Transverse colon (tissue), 4 donors: ENCODE results near the gene COQ8B. TPM values are rescaled to one million over a fixed set of nuclear protein-coding genes. Genes with fewer than 3 reads are reported as not detected.
A peak's percentile ranks its signal among the peaks of the same experiment; 100 is the strongest.

Experiments used
- DNase-seq: peaks from one replicate; pipeline ENCODE4 v3.0.0-alpha.2; 2019
- H3K27ac ChIP-seq, 4 donors: fragments of 200-600 bp; sonication (generic); 2 replicates each; pipeline ENCODE4 v1.5.1; 2016 to 2018; ENCODE audit warnings: inconsistent platforms in 4 of 4
- H3K27me3 ChIP-seq: fragments of 200-600 bp; sonication (generic); 2 replicates; pipeline ENCODE4 v1.5.1; 2017; ENCODE audit warnings: inconsistent platforms
- H3K36me3 ChIP-seq, 4 donors: fragments of 200-600 bp; sonication (generic); 2 replicates each; pipeline ENCODE4 v1.5.1; 2017 to 2019; ENCODE audit warnings: inconsistent platforms in 4 of 4
- H3K4me1 ChIP-seq, 4 donors: fragments of 200-600 bp; sonication (generic); 2 replicates each; pipeline ENCODE4 v1.5.1; 2017 to 2020; ENCODE audit warnings: inconsistent platforms in 4 of 4
- H3K4me3 ChIP-seq, 4 donors: fragments of 200-600 bp; sonication (generic); 1 replicate in 1 of 4; 2 replicates in 3 of 4; pipeline versions ENCODE4 v1.5.1 to v1.6.1; 2017 to 2019; ENCODE audit warnings: inconsistent platforms in 4 of 4
- H3K9me3 ChIP-seq, 2 donors: fragments of 200-600 bp; sonication (generic); 2 replicates each; pipeline ENCODE4 v1.5.1; 2017 to 2019; ENCODE audit warnings: inconsistent platforms in 2 of 2
- EP300 ChIP-seq: sonication (generic); formaldehyde crosslinking; IDR thresholded peaks from one replicate; pipeline ENCODE4 v1.6.1; 2017; ENCODE audit warnings: antibody characterized with exemption, low read depth
- POLR2A ChIP-seq: fragments of 450-650 bp; IDR thresholded peaks from one replicate; pipeline ENCODE4 v1.6.1; 2016; ENCODE audit warnings: antibody characterized with exemption, mild to moderate bottlenecking, moderate library complexity
- POLR2AphosphoS5 ChIP-seq, 3 donors: sonication (generic); formaldehyde crosslinking; IDR thresholded peaks; one replicate each; pipeline ENCODE4 v1.6.1; 2016; ENCODE audit warnings: antibody characterized with exemption in 3 of 3
- WGBS, 2 donors: methylation state at CpG; one replicate each; pipeline ENCODE4 v1.1.5; 2018; ENCODE audit warnings: low coverage in 1 of 2; 5-methylcytosine and 5-hydroxymethylcytosine counted together
- in situ Hi-C, 4 donors: fragments of 200-750 bp; cut with MboI; loops; one replicate each; pipeline versions ENCODE4 v1.15.0 to v1.15.1; 2017; ENCODE audit warnings: low sequenced_read_pairs in 3 of 4, low pct_ligation_motif_present in 1 of 4, low pct_unique_long_range_greater_than_20kb in 1 of 4
- intact Hi-C: fragments of 100-400 bp; cut with DNase I; formaldehyde crosslinking; loops from one replicate; pipeline ENCODE4 v1.15.1; 2023; ENCODE audit warnings: low total_unique reads
- total RNA-seq, 4 donors: library from RNA; depleted of rRNA; stranded (reverse); fragments of >200 nt; gene quantifications; one replicate each; pipeline ENCODE4 v1.1.0, GENCODE V29; 2016
- TF ChIP-seq, protein P1 (sequence below), 5 experiments: fragments of 200-600 bp in 3 of 5; fragments of 450-650 bp in 2 of 5; sonication (generic) in 3 of 5; IDR thresholded peaks; 1 replicate in 2 of 5; 2 replicates in 3 of 5; pipeline ENCODE4 v1.5.1; 2016 to 2017; ENCODE audit warnings: antibody characterized with exemption in 5 of 5, inconsistent platforms in 3 of 5, mild to moderate bottlenecking in 2 of 5, moderate library complexity in 1 of 5

The COQ8B gene
- total RNA-seq, 4 donors from 2014 or later = 15.3 to 41.2 (median 36.5) TPM

DNA sequence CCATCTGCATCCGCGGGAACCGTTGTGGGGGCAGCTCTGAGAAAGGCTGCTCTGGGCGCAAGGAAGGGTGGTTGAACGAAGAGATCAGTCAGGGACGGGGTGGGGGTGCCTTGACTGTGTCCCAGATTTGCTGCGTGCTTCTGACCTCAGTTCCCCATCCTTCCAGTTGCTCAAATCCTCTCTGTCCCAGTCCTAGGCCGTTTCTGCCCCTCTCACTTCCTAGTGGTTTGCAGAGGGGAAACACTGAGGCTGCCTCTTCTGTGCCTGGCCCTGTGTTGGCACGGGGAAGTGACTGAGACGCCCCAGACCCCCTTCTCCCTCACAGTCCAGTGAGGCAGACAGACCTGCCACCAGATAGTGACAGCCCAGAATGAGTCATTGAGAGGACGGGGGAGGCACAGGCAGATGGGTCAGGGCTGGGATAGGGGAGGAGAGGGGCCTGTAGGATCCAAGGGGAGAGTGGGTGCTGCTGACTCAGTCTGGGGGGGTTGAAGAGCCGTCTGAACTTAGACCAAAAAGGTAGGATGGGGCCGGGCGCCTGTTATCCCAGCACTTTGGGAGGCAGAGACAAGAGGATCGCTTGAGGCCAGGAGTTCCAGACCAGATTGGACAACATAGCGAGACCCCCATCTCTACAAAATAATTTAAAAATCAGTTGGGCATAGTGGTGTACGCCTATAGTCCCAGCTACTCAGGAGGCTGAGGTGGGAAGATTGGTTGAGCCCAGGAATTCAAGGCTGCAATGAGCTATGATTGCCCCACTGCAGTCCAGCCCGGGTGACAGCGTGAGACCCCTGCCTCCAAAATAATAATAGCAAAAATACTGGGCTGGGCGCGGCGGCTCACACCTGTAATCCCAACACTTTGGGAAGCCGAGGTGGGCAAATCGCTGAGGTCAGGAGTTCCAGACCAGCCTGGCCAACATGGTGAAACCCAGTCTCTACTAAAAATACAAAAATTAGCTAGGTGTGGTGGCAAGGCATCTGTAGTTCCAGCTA is 52.7 kb downstream of the COQ8B start:
- Histone ChIP-seq H3K36me3 (peaks cover 0 to 2% (median 0%) of the 10 kb centered on the region in 4 donors), H3K27ac (peak overlapping the region; percentile 80 to 93 (median 87)), H3K4me3 (peak overlapping the region in 3 of 4 donors; percentile 45 to 71 (median 57)), H3K9me3 (no peaks in the 10 kb centered on the region), H3K4me1 (peaks cover 7 to 14% (median 11%) of the 10 kb centered on the region in 4 donors), H3K27me3 (no peaks in the 10 kb centered on the region)
- in situ Hi-C loops = loop anchor here in 3 of 4 donors (5.0 to 25.0 kb wide), 6 partner anchors 151 to 598 kb away; partner anchors contain the start of gene HNRNPUL1 (in 1 of the 3)
- no peak for DNase-seq
- WGBS, 2 donors = 47 to 71% methylated on average over 5 to 24 of the region's 24 CpGs
- intact Hi-C loops = loop anchor here (5.0 kb wide), 2 partner anchors 158 to 478 kb away; no protein-coding TSS in a partner anchor
- TF ChIP-seq POLR2AphosphoS5 (IDR thresholded peaks at IDR 0.05) (no peak), EP300 (no peak)
- TF ChIP-seq, protein P1, sequence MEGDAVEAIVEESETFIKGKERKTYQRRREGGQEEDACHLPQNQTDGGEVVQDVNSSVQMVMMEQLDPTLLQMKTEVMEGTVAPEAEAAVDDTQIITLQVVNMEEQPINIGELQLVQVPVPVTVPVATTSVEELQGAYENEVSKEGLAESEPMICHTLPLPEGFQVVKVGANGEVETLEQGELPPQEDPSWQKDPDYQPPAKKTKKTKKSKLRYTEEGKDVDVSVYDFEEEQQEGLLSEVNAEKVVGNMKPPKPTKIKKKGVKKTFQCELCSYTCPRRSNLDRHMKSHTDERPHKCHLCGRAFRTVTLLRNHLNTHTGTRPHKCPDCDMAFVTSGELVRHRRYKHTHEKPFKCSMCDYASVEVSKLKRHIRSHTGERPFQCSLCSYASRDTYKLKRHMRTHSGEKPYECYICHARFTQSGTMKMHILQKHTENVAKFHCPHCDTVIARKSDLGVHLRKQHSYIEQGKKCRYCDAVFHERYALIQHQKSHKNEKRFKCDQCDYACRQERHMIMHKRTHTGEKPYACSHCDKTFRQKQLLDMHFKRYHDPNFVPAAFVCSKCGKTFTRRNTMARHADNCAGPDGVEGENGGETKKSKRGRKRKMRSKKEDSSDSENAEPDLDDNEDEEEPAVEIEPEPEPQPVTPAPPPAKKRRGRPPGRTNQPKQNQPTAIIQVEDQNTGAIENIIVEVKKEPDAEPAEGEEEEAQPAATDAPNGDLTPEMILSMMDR (IDR thresholded peaks at IDR 0.05) = no peak

DNA sequence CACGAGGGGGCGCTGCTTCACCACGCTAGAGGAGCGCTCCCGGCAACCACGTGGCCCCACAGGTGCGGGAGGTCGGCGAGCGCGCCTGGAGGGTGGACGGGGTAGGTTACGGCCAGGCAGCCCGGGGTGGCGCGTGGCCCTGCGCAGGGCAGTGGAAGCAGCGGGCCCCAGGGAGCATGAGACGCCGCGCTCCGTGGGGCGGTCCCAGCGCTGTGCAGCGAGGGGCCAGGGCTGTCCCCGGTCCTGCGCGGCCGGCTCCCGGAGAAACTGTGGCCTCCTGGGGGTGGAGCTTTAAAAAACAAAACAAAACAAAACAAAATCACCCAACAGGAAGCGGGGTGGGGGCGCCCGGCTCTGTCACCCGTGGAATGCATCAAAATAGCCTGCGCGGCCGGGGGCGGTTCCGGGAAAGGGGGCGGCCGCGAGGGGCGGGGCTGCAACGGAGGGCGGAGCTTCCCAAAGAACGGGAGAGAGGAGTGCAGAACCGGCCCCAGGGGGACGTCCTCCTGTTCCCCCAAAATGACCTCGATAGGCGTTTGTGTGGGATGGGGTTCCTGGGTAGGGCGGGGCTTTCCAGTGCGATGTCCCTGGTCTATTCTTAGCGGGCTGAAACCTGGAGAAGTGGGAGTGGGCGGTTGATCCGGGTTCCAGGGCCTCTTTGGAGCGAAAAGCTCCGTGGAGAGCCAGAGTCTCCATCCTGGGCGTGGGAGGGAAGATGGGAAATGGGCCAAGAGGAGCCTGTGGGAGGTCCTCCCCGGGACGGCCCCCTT is 53.6 kb downstream of the COQ8B start:
- intact Hi-C loops (loop anchor here (5.0 kb wide), 2 partner anchors 159 to 479 kb away; no protein-coding TSS in a partner anchor), in situ Hi-C loops (loop anchor here in 3 of 4 donors (5.0 to 25.0 kb wide), 6 partner anchors 152 to 599 kb away; partner anchors contain the start of gene HNRNPUL1 (in 1 of the 3))
- DNase-seq = peak; percentile 94
- H3K27ac ChIP-seq = peak overlapping the region; percentile 80 to 93 (median 87)
- no peaks in the 10 kb centered on the region for H3K27me3 ChIP-seq
- WGBS, 2 donors = 0 to 1% methylated on average over 7 to 59 of the region's 60 CpGs
- peaks cover 7 to 14% (median 11%) of the 10 kb centered on the region in 4 donors for H3K4me1 ChIP-seq
- peak overlapping the region; percentile 45 to 71 (median 56) for H3K4me3 ChIP-seq
- no peaks in the 10 kb centered on the region for H3K36me3 ChIP-seq
- TF ChIP-seq, protein P1 (IDR thresholded peaks at IDR 0.05) = peak; percentile 96 to 99 (median 98)
- TF ChIP-seq POLR2AphosphoS5 (IDR thresholded peaks at IDR 0.05) (peak; percentile 22 to 72 (median 67)), EP300 (no peak)
- H3K9me3 ChIP-seq = no peaks in the 10 kb centered on the region

DNA sequence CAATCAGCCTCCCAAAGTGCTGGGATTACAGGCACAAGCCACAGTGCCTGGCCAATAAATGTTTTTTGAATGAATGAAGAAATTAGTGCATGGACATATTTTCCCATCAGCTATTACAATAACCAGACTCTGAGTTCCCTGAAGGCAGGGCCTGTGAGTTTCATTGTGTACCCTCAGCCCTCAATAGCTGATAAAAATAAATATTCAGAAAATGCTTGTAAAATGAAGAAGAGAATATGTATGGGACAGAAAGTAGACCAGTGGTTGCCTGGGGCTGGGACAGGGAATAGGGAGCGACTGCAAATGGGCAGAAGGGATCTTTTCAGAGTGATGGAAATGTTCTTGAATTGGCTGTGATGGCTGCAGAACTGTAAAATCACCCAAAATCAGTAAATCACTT is 55.1 kb downstream of the COQ8B start:
- 71 to 73% methylated on average over 1 of the region's 1 CpG for WGBS, 2 donors
- Histone ChIP-seq H3K36me3 (no peaks in the 10 kb centered on the region), H3K4me3 (no peak overlapping the region), H3K9me3 (no peaks in the 10 kb centered on the region), H3K27me3 (no peaks in the 10 kb centered on the region), H3K4me1 (peaks cover 7 to 14% (median 11%) of the 10 kb centered on the region in 4 donors), H3K27ac (no peak overlapping the region)
- in situ Hi-C loops (loop anchor here in 3 of 4 donors (5.0 to 25.0 kb wide), 6 partner anchors 153 to 601 kb away; partner anchors contain the start of gene HNRNPUL1 (in 1 of the 3)), intact Hi-C loops (loop anchor here (5.0 kb wide), 2 partner anchors 161 to 481 kb away; no protein-coding TSS in a partner anchor)
- DNase-seq = no peak
- TF ChIP-seq POLR2AphosphoS5 (IDR thresholded peaks at IDR 0.05) (no peak), EP300 (no peak), POLR2A (no peak)
- TF ChIP-seq, protein P1 (IDR thresholded peaks at IDR 0.05) = no peak
